Stimulated activated CD8-positive, alpha-beta memory T cell treated with anti-CD3 and anti-CD28 coated beads, Interleukin-12 subunit alpha, Interleukin-12 subunit beta, amount 100 ng/mL, for 24 hours (primary cell): ENCODE results near the gene LRRC7.
"Not testable (repeated sequence)": the region's sequence is repeated elsewhere in the genome, so short reads cannot be mapped to it uniquely, and the experiment has no call there.

ENCODE experiments used
- DNase-seq: peaks from one replicate; pipeline ENCODE4 v3.0.0-alpha.2; 2020; ENCODE audit errors: extremely low read depth

LRRC7 gene

GRCh38 chr1:69878338-69878737 is 310.6 kb downstream of the LRRC7 start:
- no peak for DNase-seq

DNA sequence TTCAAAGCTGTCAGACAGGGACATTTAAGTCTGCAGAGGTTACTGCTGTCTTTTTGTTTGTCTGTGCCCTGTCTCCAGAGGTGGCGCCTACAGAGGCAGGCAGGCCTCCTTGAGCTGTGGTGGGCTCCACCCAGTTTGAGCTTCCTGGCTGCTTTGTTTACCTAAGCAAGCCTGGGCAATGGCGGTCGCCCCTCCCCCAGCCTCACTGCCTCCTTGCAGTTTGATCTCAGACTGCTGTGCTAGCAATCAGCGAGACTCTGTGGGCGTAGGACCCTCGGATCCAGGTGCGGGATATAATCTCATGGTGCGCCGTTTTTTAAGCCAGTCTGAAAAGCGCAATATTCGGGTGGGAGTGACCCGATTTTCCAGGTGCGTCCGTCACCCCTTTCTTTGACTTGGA is 320.3 kb downstream of the LRRC7 start:
- DNase-seq: not testable (repeated sequence)

- DNase-seq: no peak
Measured at GRCh38 chr1:69888657-69889056, 320.9 kb downstream of the LRRC7 start.

DNA sequence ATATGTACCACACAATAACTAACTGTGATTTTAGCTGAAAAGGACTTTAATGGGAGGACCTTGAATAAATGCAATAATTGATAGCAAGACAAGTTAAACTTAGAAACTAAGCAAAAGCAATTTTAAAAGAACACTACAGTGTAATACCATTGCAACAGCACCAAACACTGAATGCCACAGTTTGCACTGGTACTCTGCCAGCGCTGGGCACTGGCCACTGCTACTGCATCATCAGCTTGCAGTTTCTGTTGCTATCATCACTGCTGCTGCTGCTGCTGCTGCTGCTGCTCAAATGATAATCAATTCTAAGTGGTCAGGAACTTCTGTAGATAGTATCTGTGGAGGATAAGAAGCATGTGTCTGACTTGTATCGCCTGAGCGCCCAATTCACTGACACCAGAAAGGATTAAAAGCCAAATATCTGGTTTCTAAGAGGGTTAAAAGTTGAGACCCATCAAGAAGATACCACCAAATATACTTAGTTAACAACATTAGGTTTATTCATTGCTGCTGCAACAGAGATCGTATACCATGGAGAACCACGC is 330.8 kb downstream of the LRRC7 start:
- no peak for DNase-seq

DNA sequence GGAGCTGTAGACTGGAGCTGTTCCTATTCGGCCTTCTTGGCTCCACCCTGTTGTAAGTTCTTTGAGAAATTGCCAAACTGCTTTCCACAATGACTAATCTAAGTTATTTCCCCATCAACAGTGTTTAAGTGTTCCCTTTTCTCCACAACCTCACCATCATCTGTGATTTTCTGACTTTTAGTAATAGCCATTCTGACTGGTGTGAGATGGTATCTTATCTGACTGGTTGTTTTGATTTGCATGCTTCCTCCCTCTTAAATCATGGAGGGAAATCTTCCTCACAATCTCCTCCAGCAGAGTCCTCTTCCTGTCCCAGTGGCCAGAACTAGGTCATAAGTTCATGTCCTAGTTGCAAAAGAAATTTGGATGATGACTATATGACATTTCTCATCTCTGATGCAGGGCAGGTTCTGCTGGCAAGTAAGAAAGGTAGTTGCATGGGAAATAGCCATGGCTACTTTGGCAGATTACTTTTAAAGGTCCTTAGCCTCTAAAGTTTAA is 343.6 kb downstream of the LRRC7 start:
- no peak for DNase-seq

DNA sequence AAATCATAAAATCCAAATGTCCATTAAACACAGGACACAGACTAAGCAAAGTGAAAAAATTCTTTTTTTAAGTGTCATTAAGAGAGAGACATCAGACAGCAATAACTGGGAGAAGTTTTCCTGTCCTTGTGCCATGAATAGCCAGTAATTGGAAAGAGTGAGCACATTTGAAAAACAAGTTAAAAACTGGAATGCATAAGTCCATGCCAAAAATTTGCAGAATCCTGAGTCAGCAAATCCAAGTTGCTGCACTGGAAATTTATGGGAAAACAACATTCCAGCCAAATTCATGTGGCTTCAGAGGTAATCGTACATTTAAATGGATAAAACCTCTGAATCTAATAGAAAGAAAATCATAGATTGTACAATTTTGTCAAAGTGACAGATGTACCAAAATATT is 346.3 kb downstream of the LRRC7 start:
- DNase-seq: no peak

DNA sequence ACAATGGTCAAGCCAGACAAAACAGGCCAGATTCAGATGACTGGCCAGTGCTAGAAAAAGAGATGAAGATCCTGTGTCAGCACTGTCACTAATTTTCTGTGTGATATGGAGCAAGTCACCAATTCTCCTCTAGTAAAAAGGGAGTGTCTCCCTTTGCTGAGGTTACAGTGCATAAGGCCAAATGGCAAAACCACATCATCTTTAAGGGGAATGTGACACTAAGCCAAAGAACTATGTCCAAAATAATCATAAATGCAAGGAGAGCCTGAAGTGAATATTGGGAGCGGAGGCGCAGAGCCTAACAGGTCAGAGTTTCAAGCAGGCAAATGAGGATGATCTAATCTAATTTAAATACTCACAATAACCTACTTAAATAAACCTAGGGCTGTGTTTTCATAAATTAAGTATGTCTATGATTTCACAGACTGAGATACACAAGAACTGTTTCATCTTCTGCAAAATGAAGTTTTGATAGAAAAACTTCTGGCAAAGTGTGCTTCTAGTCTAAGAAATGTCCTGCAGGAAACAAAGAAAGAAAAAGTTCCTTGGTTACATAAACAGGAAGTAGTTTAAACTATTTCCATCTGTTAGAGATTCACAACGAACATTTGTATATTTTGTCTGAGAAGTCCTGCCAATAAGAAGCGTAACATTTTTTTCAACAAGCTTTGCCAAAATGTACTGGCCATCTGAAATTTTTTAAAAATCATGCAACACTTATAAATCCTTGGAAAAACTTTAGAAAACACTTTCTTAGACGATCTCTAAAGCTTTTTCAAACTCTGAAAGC is 347.4 kb downstream of the LRRC7 start:
- DNase-seq: no peak

GRCh38 chr1:69919129-69919921 is 351.6 kb downstream of the LRRC7 start:
- no peak for DNase-seq

DNA sequence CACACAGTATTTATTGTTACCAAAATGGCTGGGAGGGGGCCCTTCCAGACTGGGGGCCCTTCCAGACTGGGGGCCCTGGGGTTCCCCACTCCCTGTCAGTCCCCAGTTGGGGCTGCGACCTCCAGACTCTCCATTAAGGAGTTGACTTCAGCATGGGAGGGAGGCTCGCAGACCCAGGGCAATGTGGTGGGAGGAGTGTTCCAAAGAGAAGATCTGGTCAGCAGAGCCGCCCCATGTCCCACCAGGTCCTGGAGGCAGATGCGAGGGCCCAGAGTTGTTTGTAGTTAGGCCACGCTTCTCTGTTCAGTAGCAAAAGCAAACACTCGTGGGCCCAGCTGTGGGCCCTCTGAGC is 352.2 kb downstream of the LRRC7 start:
- no peak for DNase-seq

GRCh38 chr1:69920426-69920825 is 352.7 kb downstream of the LRRC7 start:
- no peak for DNase-seq

DNA sequence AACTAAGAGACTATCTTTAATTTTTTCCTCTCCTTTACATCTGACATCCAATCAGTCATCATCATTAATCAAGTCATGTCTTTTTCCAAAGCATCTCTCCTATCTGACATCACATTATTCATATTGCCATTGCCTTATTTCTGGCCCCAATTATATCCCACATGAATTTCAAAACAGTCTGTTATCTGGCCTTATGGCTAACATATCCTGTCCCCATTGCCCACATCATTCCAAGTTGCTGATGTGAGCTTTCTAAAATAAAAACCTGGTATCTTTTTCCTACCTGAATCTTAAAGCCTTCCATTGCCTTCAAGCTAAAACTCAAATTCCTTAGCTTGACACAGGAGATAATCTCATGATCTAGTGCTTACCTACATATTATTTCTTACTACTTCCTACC is 353.8 kb downstream of the LRRC7 start:
- no peak for DNase-seq

DNA sequence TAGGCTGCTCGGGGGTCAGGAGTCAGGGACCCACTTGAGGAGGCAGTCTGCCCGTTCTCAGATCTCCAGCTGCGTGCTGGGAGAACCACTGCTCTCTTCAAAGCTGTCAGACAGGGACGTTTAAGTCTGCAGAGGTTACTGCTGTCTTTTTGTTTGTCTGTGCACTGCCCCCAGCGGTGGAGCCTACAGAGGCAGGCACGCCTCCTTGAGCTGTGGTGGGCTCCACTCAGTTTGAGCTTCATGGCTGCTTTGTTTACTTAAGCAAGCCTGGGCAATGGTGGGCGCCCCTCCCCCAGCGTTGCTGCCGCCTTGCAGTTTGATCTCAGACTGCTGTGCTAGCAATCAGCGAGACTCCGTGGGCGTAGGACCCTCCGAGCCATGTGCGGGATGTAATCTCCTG is 360.5 kb downstream of the LRRC7 start:
- DNase-seq: not testable (repeated sequence)

GRCh38 chr1:69929308-69930057 is 361.8 kb downstream of the LRRC7 start:
- DNase-seq: no peak

DNA sequence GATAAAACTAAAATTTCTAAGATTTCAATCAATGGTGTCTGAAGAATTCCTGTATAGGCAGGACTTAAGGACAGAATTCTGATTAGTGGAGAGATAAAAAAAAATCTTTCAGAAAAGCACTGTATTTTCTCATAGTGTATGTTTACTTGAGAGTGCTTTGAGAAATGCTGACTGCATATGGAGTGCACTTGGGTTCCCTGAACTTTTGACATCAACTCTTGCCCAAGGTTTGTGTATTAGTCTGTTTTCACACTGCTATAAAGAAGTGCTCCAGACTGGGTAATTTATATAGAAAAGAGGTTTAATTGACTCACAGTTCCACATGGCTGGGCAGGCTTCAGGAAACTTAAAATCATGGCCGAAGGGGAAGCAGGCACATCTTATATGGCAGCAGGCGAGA is 362.7 kb downstream of the LRRC7 start:
- no peak for DNase-seq

DNA sequence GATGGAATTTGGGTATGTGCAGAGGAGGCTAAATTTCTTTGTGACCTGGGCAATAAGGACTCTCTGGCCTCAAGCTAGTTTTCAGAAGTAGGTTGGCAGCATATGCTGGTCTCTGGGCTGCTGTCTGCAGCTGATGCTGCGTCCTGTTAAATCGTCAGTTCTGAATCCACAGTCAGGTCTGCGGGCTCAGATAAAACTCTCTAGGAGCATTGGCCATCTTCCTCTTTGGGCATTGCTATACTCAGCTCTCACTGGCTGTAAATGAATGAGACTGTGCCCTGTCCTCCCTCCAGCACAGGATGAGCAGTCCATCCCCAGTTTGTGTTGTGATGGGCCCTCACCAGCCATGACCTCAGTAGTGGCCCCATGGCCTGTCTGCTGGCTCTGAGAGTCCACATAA is 365.0 kb downstream of the LRRC7 start:
- DNase-seq: no peak

- no peak for DNase-seq
Measured at GRCh38 chr1:69940231-69940630, 372.5 kb downstream of the LRRC7 start.

DNA sequence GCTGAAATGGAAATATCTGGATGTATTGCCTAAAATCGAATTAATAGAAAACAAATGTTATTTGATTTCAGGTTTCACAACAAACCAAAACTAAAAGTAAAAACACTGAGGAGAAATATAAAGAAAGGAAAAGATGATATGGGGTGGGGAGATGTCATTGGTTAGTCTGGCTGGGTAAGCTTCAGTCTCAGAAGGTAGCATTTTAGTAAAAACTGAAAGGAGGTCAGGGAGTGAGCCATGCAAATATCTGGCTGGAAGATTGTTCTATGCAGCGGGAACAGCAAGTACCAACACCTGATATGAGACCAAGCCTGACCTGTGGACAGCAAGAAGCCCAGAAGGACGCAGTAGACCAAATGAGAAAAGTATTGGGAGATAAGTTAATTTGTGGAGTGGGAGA is 373.1 kb downstream of the LRRC7 start:
- DNase-seq: no peak

DNA sequence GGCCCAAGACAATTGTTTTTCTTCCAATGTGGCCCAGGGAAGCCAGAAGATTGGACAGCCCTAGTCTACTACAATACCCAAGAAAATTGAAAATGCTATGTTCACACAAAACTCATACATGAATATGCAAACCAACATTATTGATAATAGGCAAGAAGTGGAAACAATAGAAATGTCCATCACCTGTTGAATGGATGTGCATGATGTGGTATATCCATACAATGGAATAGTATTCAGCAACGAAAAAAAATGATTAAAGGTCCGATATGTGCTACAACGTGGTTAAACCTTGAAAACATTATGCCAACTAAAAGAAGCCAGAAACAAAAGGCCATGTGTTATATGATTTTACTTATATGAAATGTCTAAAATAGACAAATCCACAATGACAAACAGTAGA is 375.3 kb downstream of the LRRC7 start:
- no peak for DNase-seq

- no peak for DNase-seq
Measured at GRCh38 chr1:69946935-69947334, 379.2 kb downstream of the LRRC7 start.

DNA sequence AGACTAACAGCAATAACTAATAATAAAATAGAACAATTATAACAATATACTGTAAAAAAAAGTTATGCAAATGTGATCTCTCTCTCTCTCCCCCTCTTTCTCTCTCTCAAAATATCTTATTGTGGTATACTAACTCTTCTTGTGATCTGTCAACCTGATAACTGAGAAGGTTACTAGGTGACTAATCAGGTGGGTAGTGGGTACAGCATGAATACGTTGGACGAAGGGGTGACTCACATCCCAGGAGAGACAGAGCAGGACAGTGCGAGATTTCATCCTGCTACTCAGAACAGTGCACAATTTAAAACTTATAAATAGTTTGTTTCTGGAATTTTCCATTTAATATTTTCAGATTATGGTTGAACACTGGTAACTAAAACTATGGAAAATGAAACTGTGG is 380.1 kb downstream of the LRRC7 start:
- no peak for DNase-seq

- DNase-seq: no peak
Measured at GRCh38 chr1:69952676-69953075, 385.0 kb downstream of the LRRC7 start.

DNA sequence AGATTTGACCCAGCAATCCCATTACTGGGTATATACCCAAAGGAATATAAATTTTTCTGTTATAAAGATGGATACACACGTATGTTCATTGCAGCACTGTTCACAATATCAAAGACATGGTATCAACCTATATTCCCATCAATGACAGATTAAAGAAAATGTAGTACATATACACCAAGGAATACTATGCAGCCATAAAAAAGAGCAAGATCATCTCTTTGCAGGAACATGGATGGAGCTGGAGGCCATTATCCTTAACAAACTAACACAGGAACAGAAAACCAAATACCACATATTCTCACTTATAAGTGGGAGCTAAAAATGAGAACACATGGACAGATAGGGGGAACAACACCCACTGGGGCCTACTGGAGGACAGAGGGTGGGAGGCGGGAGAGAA is 394.7 kb downstream of the LRRC7 start:
- not testable (repeated sequence) for DNase-seq
